Naive thymus-derived CD8-positive, alpha-beta T cell (primary cell): ENCODE data around the gene BMERB1. TPM values are rescaled to one million over a fixed set of nuclear protein-coding genes. Genes with fewer than 3 reads are reported as not detected.
A peak's percentile ranks its signal among the peaks of the same experiment; 100 is the strongest.
"Not testable (repeated sequence)": the region's sequence is repeated elsewhere in the genome, so short reads cannot be mapped to it uniquely, and the experiment has no call there.

Experiments
- ATAC-seq, 2 donors: fragments of 150-1000 bp; cut with Tn5 transposase in 1 of 2; sonication (Bioruptor Pico), chemical (Tn5 transposase) in 1 of 2; 1 replicate in 1 of 2; 2 replicates in 1 of 2; pipeline ENCODE4 v1.10.0; 2021; ENCODE audit warnings: mild to moderate bottlenecking in 2 of 2, moderate library complexity in 2 of 2
- POLR2A ChIA-PET: fragments of 350-600 bp; sonication (Branson Sonifier 250); formaldehyde crosslinking; loops from one replicate; lab custom pipeline; 2021; ENCODE audit warnings: antibody characterized with exemption; lab: Charles Lee
- DNase-seq, 10 donors: peaks; one replicate each; pipeline versions ENCODE4 v3.0.0 to v3.0.0-alpha.2; 2020 to 2022
- H3K27ac Mint-ChIP-seq, 10 donors: one replicate each; pipeline ENCODE4 v1.8.0; 2020 to 2022; ENCODE audit warnings: mild to moderate bottlenecking in 10 of 10, mixed read lengths in 10 of 10, moderate library complexity in 4 of 10, inconsistent platforms in 1 of 10
- H3K27me3 Mint-ChIP-seq, 5 donors: one replicate each; pipeline ENCODE4 v1.8.0; 2021 to 2022; ENCODE audit warnings: mixed read lengths in 5 of 5
- H3K36me3 Mint-ChIP-seq, 3 donors: one replicate each; pipeline ENCODE4 v1.8.0; 2020 to 2022; ENCODE audit warnings: mixed read lengths in 3 of 3, mild to moderate bottlenecking in 2 of 3, inconsistent platforms in 1 of 3
- H3K4me1 Mint-ChIP-seq, 4 donors: one replicate each; pipeline ENCODE4 v1.8.0; 2021 to 2022; ENCODE audit warnings: mixed read lengths in 4 of 4
- H3K4me3 Mint-ChIP-seq, 10 donors: one replicate each; pipeline ENCODE4 v1.8.0; 2020 to 2022; ENCODE audit warnings: mild to moderate bottlenecking in 10 of 10, mixed read lengths in 10 of 10, moderate library complexity in 6 of 10, inconsistent platforms in 1 of 10
- H3K9me3 Mint-ChIP-seq, 9 donors: one replicate each; pipeline ENCODE4 v1.8.0; 2020 to 2022; ENCODE audit warnings: mixed read lengths in 9 of 9, mild to moderate bottlenecking in 3 of 9, inconsistent platforms in 1 of 9, moderate library complexity in 1 of 9
- polyA plus RNA-seq, 3 donors: library from polyadenylated mRNA; unstranded; fragments of 300-500 nt; fragmentation: Illumina TruSeq; gene quantifications; one replicate each; pipeline ENCODE4 v1.2.3, GENCODE V29; 2021
- total RNA-seq, 8 experiments: library from RNA in 2 of 8; stranded (reverse) in 2 of 8; gene quantifications; one replicate each; pipeline ENCODE4 v1.2.3 and lab custom pipeline; 2021 to 2026

Gene BMERB1
- total and polyA plus RNA-seq, 5 experiments from 2014 or later, result 1.4 to 4.6 (median 2.2) TPM

DNA sequence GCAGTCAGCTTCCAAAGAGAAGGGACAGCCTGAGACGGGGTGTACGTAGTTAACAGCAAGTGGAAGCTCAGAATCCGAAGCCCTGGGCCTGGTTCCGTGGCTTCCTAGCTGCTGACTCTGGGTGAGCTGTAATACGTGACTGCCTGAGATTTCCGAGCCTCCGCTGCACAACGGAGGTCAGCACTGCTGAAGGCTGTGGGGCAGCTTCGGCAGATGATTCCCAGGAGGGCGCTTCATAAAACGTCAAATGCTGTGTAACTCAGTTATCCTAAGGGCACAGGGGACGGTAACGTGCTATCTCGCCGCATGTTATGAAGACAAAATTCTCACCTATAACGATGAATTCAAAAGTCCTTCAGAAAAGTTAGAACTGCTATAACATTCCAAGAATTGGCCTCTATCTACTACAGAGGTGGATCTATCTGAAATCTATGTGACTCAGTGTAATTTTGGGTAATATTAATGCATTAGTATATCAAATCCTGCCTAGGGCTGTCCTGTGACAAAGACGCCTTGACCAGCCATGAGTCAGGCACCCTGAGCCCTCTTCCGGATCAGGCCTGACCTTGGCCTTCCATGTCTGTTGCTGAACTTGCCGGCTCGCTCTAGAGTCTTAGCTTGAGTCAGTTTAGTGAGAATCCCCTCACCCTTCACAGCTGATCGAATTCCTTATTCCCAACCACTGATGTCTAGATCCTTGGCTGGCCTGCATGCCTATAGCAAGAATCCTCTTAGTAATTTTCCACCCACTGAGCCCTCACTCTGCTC lies 165.1 kb downstream of the BMERB1 start:
- peaks cover 0 to 21% (median 6%) of the 10 kb centered on the region in 4 donors for H3K4me1 Mint-ChIP-seq
- H3K9me3 Mint-ChIP-seq, result no peaks in the 10 kb centered on the region
- H3K4me3 Mint-ChIP-seq, result no peak overlapping the region
- H3K27ac Mint-ChIP-seq, result peak overlapping the region in 9 of 10 donors; percentile 29 to 75 (median 59)
- H3K27me3 Mint-ChIP-seq, result no peaks in the 10 kb centered on the region
- DNase-seq (no peak), ATAC-seq (no peak)
- POLR2A ChIA-PET, result interaction anchor here (0.7 to 0.9 kb wide), 2 partner anchors 9 to 15 kb away, joined by 3 to 4 read pairs; no protein-coding TSS in a partner anchor
- peaks cover 18 to 99% (median 43%) of the 10 kb centered on the region in 3 donors for H3K36me3 Mint-ChIP-seq

- DNase-seq, result no peak
- Mint-ChIP-seq H3K4me1 (peaks cover 0 to 27% (median 4%) of the 10 kb centered on the region in 4 donors), H3K9me3 (no peaks in the 10 kb centered on the region), H3K27me3 (no peaks in the 10 kb centered on the region), H3K36me3 (peaks cover 18 to 99% (median 28%) of the 10 kb centered on the region in 3 donors), H3K27ac (peak overlapping the region; percentile 8 to 90 (median 60)), H3K4me3 (no peak overlapping the region)
- POLR2A ChIA-PET, result interaction anchor here (0.6 kb wide), 1 partner anchor 533 kb away, joined by 3 read pairs; no protein-coding TSS in a partner anchor
- no peak for ATAC-seq
Observed at GRCh38 chr16:15601212-15601879, 167.0 kb downstream of the BMERB1 start.

GRCh38 chr16:15602285-15603044 lies 168.1 kb downstream of the BMERB1 start:
- no peak for DNase-seq
- peak overlapping the region in 7 of 10 donors; percentile 19 to 90 (median 52) for H3K27ac Mint-ChIP-seq
- POLR2A ChIA-PET, result no interaction called here
- peaks cover 2 to 31% (median 10%) of the 10 kb centered on the region in 4 donors for H3K4me1 Mint-ChIP-seq
- no peak for ATAC-seq
- H3K4me3 Mint-ChIP-seq, result no peak overlapping the region
- H3K27me3 Mint-ChIP-seq, result no peaks in the 10 kb centered on the region
- peaks cover 18 to 99% (median 26%) of the 10 kb centered on the region in 3 donors for H3K36me3 Mint-ChIP-seq
- H3K9me3 Mint-ChIP-seq, result no peaks in the 10 kb centered on the region

DNA sequence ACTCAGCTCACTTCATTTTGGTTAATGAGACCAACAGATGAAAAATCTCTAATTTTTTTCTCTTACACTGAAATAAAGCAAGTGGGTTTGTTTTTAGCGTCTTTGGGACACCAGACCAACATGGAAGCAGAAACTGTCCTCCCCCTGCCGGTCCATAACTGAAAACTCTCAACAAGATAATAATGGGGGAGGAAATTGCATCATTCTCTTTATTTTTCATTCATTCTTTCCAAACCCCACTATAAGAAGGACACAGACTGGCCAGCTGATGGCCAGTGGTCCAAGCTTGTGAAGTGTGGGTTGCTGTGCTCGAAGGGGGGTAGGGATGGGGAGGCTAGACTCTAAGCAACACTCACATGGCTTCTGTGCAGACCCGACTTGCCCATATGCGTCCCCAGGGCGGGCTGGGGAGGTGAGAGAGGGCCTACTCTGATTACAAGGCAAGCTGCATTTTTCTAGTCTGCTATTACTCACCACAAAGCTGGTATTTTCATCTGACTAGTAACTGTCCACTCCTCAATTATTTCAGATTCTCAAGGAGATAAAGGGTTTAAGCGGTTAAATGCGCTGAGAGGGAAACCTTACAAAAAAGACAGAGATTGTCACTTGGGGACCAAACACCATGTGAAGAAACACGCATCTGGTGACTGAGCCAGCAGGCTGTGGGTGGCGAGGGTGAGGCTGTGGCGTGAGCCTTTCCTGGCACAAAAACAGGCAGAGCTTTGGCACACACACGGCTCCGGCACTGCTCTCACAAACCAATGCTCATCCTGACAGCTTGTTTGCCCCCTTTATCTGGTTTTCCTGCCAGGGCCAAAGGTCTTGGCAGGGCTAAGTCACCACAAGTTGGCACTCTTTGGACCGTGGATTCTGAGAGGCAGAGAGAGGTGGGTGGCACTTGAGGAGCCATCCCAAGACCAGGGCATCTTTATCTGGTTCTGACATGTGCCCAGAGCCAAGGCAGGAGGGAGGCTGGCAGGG lies 170.4 kb downstream of the BMERB1 start:
- Mint-ChIP-seq H3K27me3 (no peaks in the 10 kb centered on the region), H3K36me3 (peaks cover 14 to 100% (median 30%) of the 10 kb centered on the region in 3 donors), H3K4me1 (peaks cover 2 to 29% (median 10%) of the 10 kb centered on the region in 4 donors), H3K9me3 (no peaks in the 10 kb centered on the region), H3K4me3 (no peak overlapping the region), H3K27ac (peak overlapping the region in 7 of 10 donors; percentile 20 to 88 (median 73))
- POLR2A ChIA-PET, result interaction anchor here (0.6 to 1.4 kb wide), 5 partner anchors 14 to 285 kb away, joined by 3 to 4 read pairs (median 3); no protein-coding TSS in a partner anchor
- no peak for DNase-seq
- no peak for ATAC-seq

GRCh38 chr16:15605839-15606517 lies 171.6 kb downstream of the BMERB1 start:
- no peak overlapping the region for H3K4me3 Mint-ChIP-seq
- POLR2A ChIA-PET, result interaction anchor here (0.5 to 0.8 kb wide), 3 partner anchors 14 to 165 kb away, joined by 3 to 4 read pairs (median 3); no protein-coding TSS in a partner anchor
- ATAC-seq, result no peak

DNA sequence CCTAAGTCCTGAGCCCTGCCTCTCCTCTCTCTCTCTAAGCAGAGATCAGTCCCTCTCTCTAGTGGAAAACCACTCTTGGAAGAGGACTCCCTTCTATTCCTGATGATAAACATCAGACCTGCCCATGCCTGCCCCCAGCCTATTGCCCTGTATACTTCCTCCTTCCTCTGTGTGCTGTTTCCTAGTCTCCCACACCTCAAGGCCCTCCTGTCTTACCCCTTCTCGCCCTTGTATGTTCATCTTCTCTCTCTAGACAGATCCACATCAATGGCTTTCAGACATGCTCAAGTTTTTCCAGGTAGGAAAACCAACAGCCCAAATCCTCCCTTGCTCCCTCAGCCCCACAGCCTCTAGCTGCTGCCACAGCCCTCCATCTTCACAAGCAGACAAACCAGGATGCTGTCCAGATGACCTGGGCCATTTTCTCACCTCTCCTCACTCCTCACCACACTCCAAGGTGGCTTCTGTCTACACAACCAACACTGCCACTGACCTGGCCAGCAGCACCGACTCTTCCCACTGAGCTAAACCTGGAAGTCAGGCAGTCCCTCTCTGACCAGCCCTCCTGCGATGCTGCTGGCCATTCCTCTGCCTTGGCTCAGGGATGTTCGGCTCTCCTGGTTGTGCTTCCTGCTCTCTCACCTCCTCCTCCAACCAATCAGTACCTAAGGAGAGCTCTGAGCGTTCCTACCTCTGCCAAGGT lies 172.3 kb downstream of the BMERB1 start:
- Mint-ChIP-seq H3K27ac (peak overlapping the region; percentile 29 to 91 (median 87)), H3K27me3 (no peaks in the 10 kb centered on the region), H3K4me1 (peaks cover 2 to 22% (median 10%) of the 10 kb centered on the region in 4 donors), H3K4me3 (no peak overlapping the region), H3K36me3 (peaks cover 6 to 100% (median 36%) of the 10 kb centered on the region in 3 donors), H3K9me3 (no peaks in the 10 kb centered on the region)
- DNase-seq, result no peak
- POLR2A ChIA-PET, result interaction anchor here (0.5 kb wide), 1 partner anchor 15 kb away, joined by 3 read pairs; no protein-coding TSS in a partner anchor
- no peak for ATAC-seq

More at GRCh38 chr16:15605839-15606517, 171.6 kb downstream of the BMERB1 start:
- Mint-ChIP-seq H3K27ac (peak overlapping the region; percentile 53 to 91 (median 86)), H3K36me3 (peaks cover 13 to 100% (median 36%) of the 10 kb centered on the region in 3 donors), H3K27me3 (no peaks in the 10 kb centered on the region), H3K4me1 (peaks cover 2 to 27% (median 10%) of the 10 kb centered on the region in 4 donors), H3K9me3 (no peaks in the 10 kb centered on the region)
- DNase-seq, result no peak

DNA sequence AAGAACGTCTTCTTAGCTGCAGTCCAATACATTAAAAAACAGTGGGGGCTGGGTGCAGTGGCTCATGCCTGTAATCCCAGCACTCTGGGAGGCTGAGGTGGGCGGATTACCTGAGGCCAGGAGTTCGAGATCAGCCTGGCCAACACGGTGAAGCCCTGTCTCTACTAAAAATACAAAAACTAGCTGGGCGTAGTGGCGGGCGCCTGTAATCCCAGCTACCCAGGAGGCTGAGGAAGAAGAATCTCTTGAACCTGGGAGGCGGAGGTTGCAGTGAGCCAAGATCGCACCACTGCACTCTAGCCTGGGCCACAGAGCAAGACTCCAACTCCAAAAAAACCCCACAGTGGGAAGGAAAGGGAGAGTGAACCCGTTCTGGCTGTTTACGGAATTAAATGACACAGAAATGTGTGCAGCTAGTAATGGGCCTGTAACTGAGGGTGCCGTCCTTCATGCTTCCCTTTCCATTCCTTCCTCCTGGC lies 172.9 kb downstream of the BMERB1 start:
- ATAC-seq, H3K9me3 Mint-ChIP-seq, POLR2A ChIA-PET, DNase-seq, H3K4me3 Mint-ChIP-seq, H3K27me3 Mint-ChIP-seq: not testable (repeated sequence)
- H3K27ac Mint-ChIP-seq, result peak overlapping the region in 7 of 10 donors; percentile 11 to 88 (median 85)
- H3K4me1 Mint-ChIP-seq, result peaks cover 2 to 19% (median 10%) of the 10 kb centered on the region in 4 donors
- H3K36me3 Mint-ChIP-seq, result peaks cover 3 to 100% (median 34%) of the 10 kb centered on the region in 3 donors

DNA sequence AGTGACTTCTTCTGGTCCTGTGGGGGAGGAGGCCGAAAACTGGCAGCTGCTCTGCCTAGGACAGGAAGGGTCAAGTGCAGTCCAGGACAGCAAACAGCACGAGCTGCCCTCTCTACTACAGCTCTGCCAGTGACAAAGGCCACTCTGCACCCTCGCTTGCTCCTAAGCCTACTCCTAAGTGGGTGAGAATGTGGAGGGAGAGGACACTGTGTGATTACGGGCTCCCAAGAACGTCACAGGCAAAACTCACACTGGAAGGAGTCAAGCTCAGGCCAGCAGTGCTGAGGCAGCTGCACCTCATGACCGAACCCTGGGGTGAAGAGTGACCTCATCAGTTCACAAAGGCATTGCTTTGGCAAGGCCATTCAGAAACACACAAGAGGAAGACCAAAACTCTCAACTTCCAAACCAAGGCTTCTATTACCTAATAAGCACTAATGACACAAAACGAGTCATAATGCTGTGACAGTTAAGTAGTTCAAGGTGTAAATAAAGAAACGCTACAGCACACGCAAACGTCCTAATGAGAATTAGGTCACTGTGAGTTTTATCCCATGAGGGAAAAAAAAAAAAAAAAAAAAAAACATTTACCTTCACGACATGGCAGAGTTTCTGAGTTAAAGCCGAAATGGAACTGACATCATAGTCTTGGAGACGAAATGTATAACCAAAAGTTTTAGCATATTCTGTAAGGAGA lies 173.5 kb downstream of the BMERB1 start:
- H3K4me3 Mint-ChIP-seq, result no peak overlapping the region
- POLR2A ChIA-PET, result no interaction called here
- H3K9me3 Mint-ChIP-seq, result no peaks in the 10 kb centered on the region
- DNase-seq (no peak), ATAC-seq (no peak)
- H3K36me3 Mint-ChIP-seq, result peaks cover 0 to 100% (median 38%) of the 10 kb centered on the region in 3 donors
- peaks cover 2 to 17% (median 10%) of the 10 kb centered on the region in 4 donors for H3K4me1 Mint-ChIP-seq
- peak overlapping the region in 5 of 10 donors; percentile 7 to 87 (median 60) for H3K27ac Mint-ChIP-seq
- H3K27me3 Mint-ChIP-seq, result no peaks in the 10 kb centered on the region

- H3K4me3 Mint-ChIP-seq, result no peak overlapping the region
- ATAC-seq (no peak), DNase-seq (no peak)
- H3K4me1 Mint-ChIP-seq, result peaks cover 2 to 17% (median 9%) of the 10 kb centered on the region in 4 donors
- H3K9me3 Mint-ChIP-seq, result no peaks in the 10 kb centered on the region
- POLR2A ChIA-PET, result no interaction called here
- H3K27ac Mint-ChIP-seq, result peak overlapping the region in 4 of 10 donors; percentile 41 to 74 (median 44)
- H3K27me3 Mint-ChIP-seq, result no peaks in the 10 kb centered on the region
- peaks cover 0 to 100% (median 37%) of the 10 kb centered on the region in 3 donors for H3K36me3 Mint-ChIP-seq
Observed at GRCh38 chr16:15608398-15609285, 174.3 kb downstream of the BMERB1 start.
